Measurements from ENCODE around the gene CD276. TPM values are rescaled to one million over a fixed set of nuclear protein-coding genes. Genes with fewer than 3 reads are reported as not detected.

CD276 gene
- total RNA-seq, 1 donor from 2014 or later, result 46.9 TPM

Other genes with a start within 250 kb of the CD276 start
- not detected for gene REC114, start 241.2 kb upstream of the CD276 start, total RNA-seq
- gene NPTN, start 51.0 kb upstream of the CD276 start, total RNA-seq, result 54.0 TPM
- 7.7 TPM for gene INSYN1, start 69.0 kb downstream of the CD276 start, total RNA-seq
- not detected for gene TBC1D21, start 189.2 kb downstream of the CD276 start, total RNA-seq
- 27.6 TPM for gene LOXL1, start 242.1 kb downstream of the CD276 start, total RNA-seq

Data from skin of body (tissue), 1 donor.